HG03066 (cell line): ENCODE measurements around the gene PARP11.

Experiments used
- ATAC-seq: cut with Tn5 transposase; IDR thresholded peaks from one replicate; pipeline ENCODE4 v1.9.1; 2021; ENCODE audit warnings: low read depth; ENCODE audit not compliant: unreplicated experiment

Gene PARP11

GRCh38 chr12:3828888-3829287 lies 44.3 kb downstream of the PARP11 start:
- ATAC-seq = no peak

GRCh38 chr12:3827301-3828000 lies 45.7 kb downstream of the PARP11 start:
- no peak for ATAC-seq

GRCh38 chr12:3821441-3821840 lies 51.8 kb downstream of the PARP11 start:
- no peak for ATAC-seq

- ATAC-seq = no peak
Observed at GRCh38 chr12:3820122-3820521, 53.1 kb downstream of the PARP11 start.

- no peak for ATAC-seq
Observed at GRCh38 chr12:3816266-3816665, 56.9 kb downstream of the PARP11 start.

GRCh38 chr12:3815094-3815766 lies 58.0 kb downstream of the PARP11 start:
- no peak for ATAC-seq

GRCh38 chr12:3810540-3810939 lies 62.7 kb downstream of the PARP11 start:
- ATAC-seq = no peak

GRCh38 chr12:3810016-3810370 lies 63.2 kb downstream of the PARP11 start:
- ATAC-seq = no peak

- no peak for ATAC-seq
Observed at GRCh38 chr12:3809357-3810015, 63.7 kb downstream of the PARP11 start.

- no peak for ATAC-seq
Observed at GRCh38 chr12:3805077-3805476, 68.1 kb downstream of the PARP11 start.

GRCh38 chr12:3803865-3804472 lies 69.2 kb downstream of the PARP11 start:
- ATAC-seq = no peak

GRCh38 chr12:3802721-3803120 lies 70.5 kb downstream of the PARP11 start:
- ATAC-seq = no peak

- ATAC-seq = no peak
Observed at GRCh38 chr12:3797531-3798048, 75.6 kb downstream of the PARP11 start.

GRCh38 chr12:3795492-3796133 lies 77.6 kb downstream of the PARP11 start:
- no peak for ATAC-seq

GRCh38 chr12:3795066-3795465 lies 78.1 kb downstream of the PARP11 start:
- no peak for ATAC-seq

- ATAC-seq = no peak
Observed at GRCh38 chr12:3792623-3793288, 80.4 kb downstream of the PARP11 start.

GRCh38 chr12:3791256-3791874 lies 81.8 kb downstream of the PARP11 start:
- ATAC-seq = no peak

- no peak for ATAC-seq
Observed at GRCh38 chr12:3790642-3791041, 82.6 kb downstream of the PARP11 start.

GRCh38 chr12:3789838-3790237 lies 83.4 kb downstream of the PARP11 start:
- ATAC-seq = no peak
